GM12878 (cell line): ENCODE data around the gene NCBP3. TPM values are rescaled to one million over a fixed set of nuclear protein-coding genes. Genes with fewer than 3 reads are reported as not detected.
"Not testable (repeated sequence)": the region's sequence is repeated elsewhere in the genome, so short reads cannot be mapped to it uniquely, and the experiment has no call there.

Source experiments
- ATAC-seq: fragments of 200-7000 bp; cut with Tn5 transposase; 3 replicates; pipeline ENCODE4 v1.9.1; 2020; ENCODE audit warnings: mild to moderate bottlenecking, moderate library complexity
- BruUV-seq: library from RNA; stranded (reverse); fragments of 400-500 nt; replicated peaks from 2 replicates; lab custom pipeline; 2021; lab: Mats Ljungman, UMichigan
- CTCF ChIA-PET: fragments of 300-600 bp; sonication (Branson Sonifier 250); formaldehyde crosslinking; extraction: SDS; loops from one replicate; lab custom pipeline; 2021; ENCODE audit warnings: inconsistent platforms; lab: Yijun Ruan, JAX
- POLR2A ChIA-PET: fragments of 350-600 bp; formaldehyde crosslinking; extraction: SDS; loops from one replicate; lab custom pipeline; 2021; ENCODE audit warnings: inconsistent platforms; lab: Charles Lee
- RAD21 ChIA-PET: fragments of 300-600 bp; sonication (Branson Sonifier 250); formaldehyde crosslinking; loops from one replicate; lab custom pipeline; 2023; ENCODE audit warnings: antibody characterized with exemption; ENCODE audit not compliant: unreplicated experiment; lab: Charles Lee
- SMC1A ChIA-PET: fragments of 300-600 bp; sonication (Branson Sonifier 250); formaldehyde crosslinking; loops from one replicate; lab custom pipeline; 2023; ENCODE audit not compliant: unreplicated experiment, uncharacterized antibody; lab: Charles Lee
- DNase-seq: peaks from one replicate; pipeline ENCODE4 v3.0.0-alpha.2; 2011; ENCODE audit warnings: low read depth, low spot score
- FAIRE-seq: peaks from 3 replicates; lab custom pipeline; 2011; peaks lifted over from hg19 to GRCh38; lab: Jason Lieb, UNC
- H2AFZ ChIP-seq: 2 replicates; pipeline ENCODE4 v1.6.0; 2011; ENCODE audit warnings: low read depth, low read length, control low read depth; ENCODE audit not compliant: control insufficient read depth
- H3K27ac ChIP-seq: 2 replicates; pipeline ENCODE4 v1.5.1; 2011; ENCODE audit warnings: control low read depth; ENCODE audit not compliant: control insufficient read depth, insufficient read depth
- H3K27me3 ChIP-seq, 2 experiments: replicated peaks in 1 of 2; 2 replicates each; pipeline versions ENCODE4 v1.6.0 to v1.6.1; 2011; ENCODE audit warnings: low read length in 1 of 2; ENCODE audit not compliant: control insufficient read depth in 2 of 2, insufficient read depth in 2 of 2
- H3K36me3 ChIP-seq, 2 experiments: 2 replicates each; pipeline ENCODE4 v1.5.1; 2011; ENCODE audit warnings: low read length in 1 of 2; ENCODE audit not compliant: control insufficient read depth in 2 of 2, insufficient read depth in 2 of 2
- H3K4me1 ChIP-seq: 2 replicates; pipeline ENCODE4 v1.6.1; 2011; ENCODE audit warnings: mild to moderate bottlenecking, low read length, moderate library complexity, mixed read lengths; ENCODE audit not compliant: control insufficient read depth, insufficient read depth
- H3K4me2 ChIP-seq: 2 replicates; pipeline ENCODE4 v1.6.0; 2011; ENCODE audit warnings: control low read depth; ENCODE audit not compliant: control insufficient read depth, insufficient read depth
- H3K4me3 ChIP-seq: fragments of 200-600 bp; sonication (generic); 2 replicates; pipeline ENCODE4 v1.5.1; 2016
- H3K79me2 ChIP-seq: 2 replicates; pipeline ENCODE4 v1.6.0; 2011; ENCODE audit warnings: low read length; ENCODE audit not compliant: control insufficient read depth, insufficient read depth
- H3K9ac ChIP-seq: 2 replicates; pipeline ENCODE4 v1.8.0; 2011; ENCODE audit warnings: low read length, control low read depth, mixed read lengths; ENCODE audit not compliant: control insufficient read depth, insufficient read depth
- H3K9me3 ChIP-seq: replicated peaks from 3 replicates; pipeline ENCODE4 v1.5.1; 2011; ENCODE audit warnings: mild to moderate bottlenecking, low read length; ENCODE audit not compliant: control insufficient read depth, insufficient read depth
- H4K20me1 ChIP-seq: 2 replicates; pipeline ENCODE4 v1.6.0; 2011; ENCODE audit not compliant: control insufficient read depth, insufficient read depth
- WGBS: methylation state at CpG from one replicate; pipeline ENCODE4 v1.1.6; 2016; ENCODE audit warnings: low lambda C conversion rate; ENCODE audit not compliant: insufficient replicate concordance, insufficient coverage; ENCODE audit errors: missing lambda C conversion rate; 5-methylcytosine and 5-hydroxymethylcytosine counted together
- in situ Hi-C: fragments of 300-500 bp; cut with MboI; formaldehyde crosslinking; loops from 9 replicates; pipeline ENCODE4 v1.14.3; 2018; ENCODE audit warnings: mixed read lengths
- intact Hi-C: fragments of 100-400 bp; cut with micrococcal nuclease; formaldehyde crosslinking; loops from one replicate; pipeline ENCODE4 v1.14.2; 2022; ENCODE audit not compliant: unreplicated experiment
- polyA plus RNA-seq, 11 experiments: library from polyadenylated mRNA; depleted of rRNA in 4 of 11; unstranded in 6 of 11; stranded (reverse) in 5 of 11; fragments of >200 nt; fragmentation: Nextera tagmentation in 4 of 11; fragmentation: Illumina TruSeq in 1 of 11; extraction: Ambion mirVana in 4 of 11; extraction: Trizol in 1 of 11; gene quantifications; 1 replicate in 1 of 11; 2 replicates in 10 of 11; pipeline versions ENCODE4 v1.2.1 to v1.2.3, GENCODE V29; 2011 to 2016; ENCODE audit warnings: inconsistent platforms in 2 of 11, missing spikeins in 2 of 11, low read depth in 1 of 11
- total RNA-seq, 4 experiments: library from RNA; depleted of rRNA in 3 of 4; stranded (reverse); fragments of >200 nt in 3 of 4; fragmentation: Illumina TruSeq in 1 of 4; extraction: Trizol in 1 of 4; gene quantifications; 2 replicates each; pipeline versions ENCODE4 v1.2.1 to v1.2.3, GENCODE V29; 2013 to 2021

Gene NCBP3
- total and polyA plus RNA-seq, 10 of the 15 experiments (the other 5 are each of a cell fraction or from before 2014, with no cell fraction given) = 5.2 to 32.0 (median 23.2) TPM

- FAIRE-seq, intact Hi-C loops, DNase-seq, H3K27ac ChIP-seq, POLR2A ChIA-PET, H3K9me3 ChIP-seq, H2AFZ ChIP-seq, CTCF ChIA-PET, in situ Hi-C loops, H3K36me3 ChIP-seq, H3K79me2 ChIP-seq, ATAC-seq, H3K27me3 ChIP-seq, H3K4me2 ChIP-seq, H3K4me3 ChIP-seq, RAD21 ChIA-PET, H4K20me1 ChIP-seq, H3K9ac ChIP-seq, BruUV-seq: not testable (repeated sequence)
- H3K4me1 ChIP-seq = peaks cover 46% of the 10 kb centered on the region
- 97% methylated on average over 9 of the region's 9 CpGs for WGBS
- SMC1A ChIA-PET = interaction anchor here (3.4 kb wide), 1 partner anchor 56 kb away, joined by 19 read pairs; no protein-coding TSS in a partner anchor
Measured at GRCh38 chr17:3794152-3794551, 51.9 kb downstream of the NCBP3 start.

- H3K9ac ChIP-seq, H2AFZ ChIP-seq, H3K27ac ChIP-seq, H3K9me3 ChIP-seq, BruUV-seq, H3K27me3 ChIP-seq, POLR2A ChIA-PET, in situ Hi-C loops, SMC1A ChIA-PET, intact Hi-C loops, H3K36me3 ChIP-seq, H3K4me2 ChIP-seq, H4K20me1 ChIP-seq, ATAC-seq, RAD21 ChIA-PET, H3K4me3 ChIP-seq, DNase-seq, H3K79me2 ChIP-seq, FAIRE-seq: not testable (repeated sequence)
- CTCF ChIA-PET = interaction anchor here (0.6 to 3.4 kb wide), 2 partner anchors 53 to 55 kb away, joined by 3 to 13 read pairs; no protein-coding TSS in a partner anchor
- H3K4me1 ChIP-seq = peaks cover 39% of the 10 kb centered on the region
- WGBS = 92% methylated on average over 7 of the region's 7 CpGs
Measured at GRCh38 chr17:3793258-3793657, 52.8 kb downstream of the NCBP3 start.
